Neural progenitor cell (in vitro differentiated cells): ENCODE data around the gene GLI2.

Source experiments
- CTCF ChIP-seq: fragments of 200-600 bp; sonication (generic); IDR thresholded peaks from 2 replicates; pipeline ENCODE4 v1.5.1; 2017; ENCODE audit warnings: antibody characterized with exemption, mild to moderate bottlenecking
- EZH2 ChIP-seq: fragments of 200-600 bp; sonication (generic); IDR thresholded peaks from 2 replicates; pipeline ENCODE4 v1.6.1; 2017; ENCODE audit warnings: antibody characterized with exemption, mild to moderate bottlenecking, moderate library complexity
- EZH2phosphoT487 ChIP-seq: fragments of 200-600 bp; sonication (generic); IDR thresholded peaks from 2 replicates; pipeline ENCODE4 v1.6.1; 2017; ENCODE audit warnings: antibody characterized with exemption

DNA sequence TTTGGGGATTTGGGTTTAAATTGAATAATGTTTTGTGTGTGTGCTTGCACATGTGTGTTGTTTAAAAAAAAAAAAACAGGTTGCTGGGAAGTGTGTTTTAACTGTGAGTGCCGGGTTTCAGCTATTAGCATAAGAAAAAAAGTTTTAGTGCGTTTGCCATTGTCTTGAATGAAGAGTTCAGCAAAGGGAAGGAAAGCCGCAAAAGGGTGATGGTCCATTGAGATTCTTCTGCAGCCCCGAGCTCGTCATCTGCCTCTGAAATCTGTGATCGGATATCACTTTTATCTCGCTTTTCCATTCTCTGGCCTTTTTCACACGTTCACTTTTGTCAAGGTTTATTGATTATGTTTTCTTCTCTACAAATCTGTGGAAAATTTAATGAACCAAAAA lies 4.7 kb downstream of the GLI2 start:
- TF ChIP-seq CTCF = no peak
- TF ChIP-seq EZH2 = no peak
- no peak for TF ChIP-seq EZH2phosphoT487
